Thoracic aorta endothelial cell (primary cell): Measurements from ENCODE around the gene GMFB. TPM values are rescaled to one million over a fixed set of nuclear protein-coding genes. Genes with fewer than 3 reads are reported as not detected.

Experiments
- total RNA-seq: library from RNA; depleted of rRNA; stranded (reverse); fragments of >200 nt; gene quantifications from 2 replicates; pipeline ENCODE4 v1.2.3, GENCODE V29; 2012

GMFB gene
- 99.8 and 121 TPM in 2 replicates for total RNA-seq

GRCh38 chr14:54488646-54489317 lies at the start of gene GMFB:
Gene GMFB, minus strand, starts transcription at chr14:54488980. Its CDS starts 53 bp downstream, at chr14:54488927.

GRCh38 chr14:54509546-54510501 lies 21.0 kb upstream of the GMFB start, which contains the start of gene CGRRF1:
Gene CGRRF1, plus strand, starts transcription at chr14:54509906. Its CDS starts 54 bp downstream, at chr14:54509960.

GRCh38 chr14:54440873-54441868 lies 47.6 kb downstream of the GMFB start, which contains the start of gene CNIH1:
Gene CNIH1, minus strand, starts transcription at chr14:54441374. Its CDS starts 47 bp downstream, at chr14:54441327.

Other genes with a start within 250 kb of the GMFB start
- 72.3 and 80.6 TPM in 2 replicates for gene CDKN3, start 92.0 kb downstream of the GMFB start, total RNA-seq
- gene CNIH1, start 47.6 kb downstream of the GMFB start, total RNA-seq = 119 and 221 TPM in 2 replicates
- 13.8 and 16.7 TPM in 2 replicates for gene CGRRF1, start 20.9 kb upstream of the GMFB start, total RNA-seq
- 44.6 and 46.5 TPM in 2 replicates for gene SAMD4A, start 78.1 kb upstream of the GMFB start, total RNA-seq